DND-41 (cell line): ENCODE results near the gene AMTN.
A peak's percentile ranks its signal among the peaks of the same experiment; 100 is the strongest.

Experiments used
- ATAC-seq: fragments of 200-7000 bp; cut with Tn5 transposase; 3 replicates; pipeline ENCODE4 v1.9.1; 2021; ENCODE audit warnings: low read depth; ENCODE audit not compliant: insufficient read depth
- DNase-seq: peaks from one replicate; pipeline ENCODE4 v3.0.0-alpha.2; 2020
- H2AFZ ChIP-seq: 2 replicates; pipeline ENCODE4 v1.6.0; 2012; ENCODE audit warnings: low read depth, low read length
- H3K27ac ChIP-seq: 2 replicates; pipeline ENCODE4 v1.5.1; 2012; ENCODE audit warnings: low read length, inconsistent platforms
- H3K27me3 ChIP-seq: fragments of 200-600 bp; sonication (generic); 2 replicates; pipeline ENCODE4 v1.6.0; 2012; ENCODE audit warnings: low read length, mild to moderate bottlenecking, inconsistent platforms; ENCODE audit not compliant: insufficient read depth, poor library complexity
- H3K36me3 ChIP-seq: 2 replicates; pipeline ENCODE4 v1.5.1; 2012; ENCODE audit warnings: low read length, inconsistent platforms; ENCODE audit not compliant: insufficient read depth
- H3K4me1 ChIP-seq: 2 replicates; pipeline ENCODE4 v1.5.1; 2012; ENCODE audit warnings: mild to moderate bottlenecking, low read length; ENCODE audit not compliant: insufficient read depth
- H3K4me2 ChIP-seq: 2 replicates; pipeline ENCODE4 v1.6.0; 2012; ENCODE audit warnings: mild to moderate bottlenecking, moderate library complexity, low read length, inconsistent platforms; ENCODE audit not compliant: insufficient read depth
- H3K4me3 ChIP-seq, 2 experiments: fragments of 200-600 bp in 1 of 2; shearing (Covaris generic) in 1 of 2; 2 replicates each; pipeline ENCODE4 v1.5.1; 2012 to 2016; ENCODE audit warnings: inconsistent platforms in 2 of 2, low read length in 2 of 2, mild to moderate bottlenecking in 2 of 2, low read depth in 1 of 2, moderate library complexity in 1 of 2
- H3K79me2 ChIP-seq: 2 replicates; pipeline ENCODE4 v1.6.0; 2012; ENCODE audit warnings: low read length, inconsistent platforms; ENCODE audit not compliant: insufficient read depth
- H3K9ac ChIP-seq: 2 replicates; pipeline ENCODE4 v1.6.0; 2012; ENCODE audit warnings: low read depth, mild to moderate bottlenecking, inconsistent platforms, low read length, moderate library complexity
- H3K9me3 ChIP-seq: 2 replicates; pipeline ENCODE4 v1.5.1; 2012; ENCODE audit warnings: low read length, moderate library complexity, mild to moderate bottlenecking, inconsistent platforms; ENCODE audit not compliant: insufficient read depth, severe bottlenecking
- H4K20me1 ChIP-seq: 2 replicates; pipeline ENCODE4 v1.6.0; 2012; ENCODE audit warnings: low read length; ENCODE audit not compliant: insufficient read depth
- EZH2 ChIP-seq: IDR thresholded peaks from 3 replicates; pipeline ENCODE4 v1.6.1; 2012; ENCODE audit warnings: borderline replicate concordance, low read depth, mild to moderate bottlenecking, moderate library complexity, low read length, inconsistent platforms; ENCODE audit not compliant: severe bottlenecking
- TF ChIP-seq, protein P1 (sequence below): IDR thresholded peaks from 2 replicates; pipeline ENCODE4 v1.5.1; 2012; ENCODE audit warnings: borderline replicate concordance, low read length, moderate library complexity, mild to moderate bottlenecking; ENCODE audit not compliant: poor library complexity, severe bottlenecking; ENCODE audit errors: extremely low read depth

The AMTN gene

DNA sequence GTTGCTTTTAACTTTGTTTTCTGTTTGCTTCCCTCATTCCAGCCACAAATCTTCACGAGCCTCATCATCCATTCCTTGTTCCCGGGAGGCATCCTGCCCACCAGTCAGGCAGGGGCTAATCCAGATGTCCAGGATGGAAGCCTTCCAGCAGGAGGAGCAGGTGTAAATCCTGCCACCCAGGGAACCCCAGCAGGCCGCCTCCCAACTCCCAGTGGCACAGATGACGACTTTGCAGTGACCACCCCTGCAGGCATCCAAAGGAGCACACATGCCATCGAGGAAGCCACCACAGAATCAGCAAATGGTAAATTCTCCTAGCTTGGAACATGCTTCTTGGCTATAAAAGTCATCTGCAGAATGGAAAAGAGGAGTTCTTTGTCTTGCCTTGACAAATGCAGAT, 12.6 kb downstream of the AMTN start:
- Histone ChIP-seq H3K4me3 (no peak overlapping the region), H3K4me2 (no peak overlapping the region), H3K4me1 (no peaks in the 10 kb centered on the region), H2AFZ (no peak overlapping the region), H3K9ac (no peak overlapping the region), H3K79me2 (no peaks in the 10 kb centered on the region), H4K20me1 (no peaks in the 10 kb centered on the region), H3K27me3 (peaks cover 4% of the 10 kb centered on the region), H3K36me3 (no peaks in the 10 kb centered on the region), H3K9me3 (no peaks in the 10 kb centered on the region), H3K27ac (no peak overlapping the region)
- no peak for ATAC-seq
- DNase-seq = no peak
- TF ChIP-seq, protein P1, sequence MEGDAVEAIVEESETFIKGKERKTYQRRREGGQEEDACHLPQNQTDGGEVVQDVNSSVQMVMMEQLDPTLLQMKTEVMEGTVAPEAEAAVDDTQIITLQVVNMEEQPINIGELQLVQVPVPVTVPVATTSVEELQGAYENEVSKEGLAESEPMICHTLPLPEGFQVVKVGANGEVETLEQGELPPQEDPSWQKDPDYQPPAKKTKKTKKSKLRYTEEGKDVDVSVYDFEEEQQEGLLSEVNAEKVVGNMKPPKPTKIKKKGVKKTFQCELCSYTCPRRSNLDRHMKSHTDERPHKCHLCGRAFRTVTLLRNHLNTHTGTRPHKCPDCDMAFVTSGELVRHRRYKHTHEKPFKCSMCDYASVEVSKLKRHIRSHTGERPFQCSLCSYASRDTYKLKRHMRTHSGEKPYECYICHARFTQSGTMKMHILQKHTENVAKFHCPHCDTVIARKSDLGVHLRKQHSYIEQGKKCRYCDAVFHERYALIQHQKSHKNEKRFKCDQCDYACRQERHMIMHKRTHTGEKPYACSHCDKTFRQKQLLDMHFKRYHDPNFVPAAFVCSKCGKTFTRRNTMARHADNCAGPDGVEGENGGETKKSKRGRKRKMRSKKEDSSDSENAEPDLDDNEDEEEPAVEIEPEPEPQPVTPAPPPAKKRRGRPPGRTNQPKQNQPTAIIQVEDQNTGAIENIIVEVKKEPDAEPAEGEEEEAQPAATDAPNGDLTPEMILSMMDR = no peak
- no peak for TF ChIP-seq EZH2

DNA sequence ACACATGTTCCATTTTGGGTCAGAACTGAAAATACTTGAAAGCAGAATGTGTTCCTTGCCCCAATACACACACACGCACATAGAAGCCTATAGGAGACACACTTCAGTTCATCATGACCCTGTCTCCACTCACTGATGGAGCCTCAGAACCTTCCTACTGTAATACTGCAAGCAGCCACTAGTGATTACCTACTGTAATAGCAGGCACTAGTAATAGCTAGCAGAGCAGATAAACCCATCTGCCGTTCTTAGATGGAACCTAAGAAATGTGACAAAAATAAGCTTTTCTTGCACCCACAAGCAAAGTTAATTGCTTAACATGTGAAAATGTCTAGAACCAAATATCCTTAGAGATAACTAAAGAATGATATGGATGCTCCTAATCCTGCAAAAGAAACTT, 13.6 kb downstream of the AMTN start:
- H4K20me1 ChIP-seq = no peaks in the 10 kb centered on the region
- DNase-seq (no peak), ATAC-seq (peak; percentile 58; the same call in 2 of the 3 replicates)
- H3K27ac ChIP-seq = no peak overlapping the region
- H2AFZ ChIP-seq = no peak overlapping the region
- no peaks in the 10 kb centered on the region for H3K9me3 ChIP-seq
- no peaks in the 10 kb centered on the region for H3K4me1 ChIP-seq
- no peak overlapping the region for H3K4me3 ChIP-seq
- H3K27me3 ChIP-seq = peaks cover 4% of the 10 kb centered on the region
- TF ChIP-seq, protein P1 = peak; percentile 17
- no peak for TF ChIP-seq EZH2
- H3K9ac ChIP-seq = no peak overlapping the region
- H3K79me2 ChIP-seq = no peaks in the 10 kb centered on the region
- no peaks in the 10 kb centered on the region for H3K36me3 ChIP-seq
- no peak overlapping the region for H3K4me2 ChIP-seq

- H3K4me2 ChIP-seq = no peak overlapping the region
These were observed 14.8 kb downstream of the AMTN start for GRCh38 chr4:70533211-70533610.

More at GRCh38 chr4:70533211-70533610, 14.8 kb downstream of the AMTN start:
- DNase-seq (no peak), ATAC-seq (no peak)
- no peaks in the 10 kb centered on the region for H3K9me3 ChIP-seq
- no peaks in the 10 kb centered on the region for H3K79me2 ChIP-seq
- H3K4me3 ChIP-seq = no peak overlapping the region
- H3K36me3 ChIP-seq = no peaks in the 10 kb centered on the region
- peaks cover 6% of the 10 kb centered on the region for H3K27me3 ChIP-seq
- no peak overlapping the region for H3K9ac ChIP-seq
- no peaks in the 10 kb centered on the region for H3K4me1 ChIP-seq
- no peaks in the 10 kb centered on the region for H4K20me1 ChIP-seq
- H3K27ac ChIP-seq = no peak overlapping the region
- TF ChIP-seq, protein P1 = no peak
- no peak for TF ChIP-seq EZH2
- no peak overlapping the region for H2AFZ ChIP-seq
